Suprapubic skin (tissue), 4 donors: Measurements from ENCODE around the gene RNF130.

Source experiments
- POLR2A ChIP-seq, 2 donors: fragments of 450-650 bp; IDR thresholded peaks; one replicate each; pipeline ENCODE4 v1.6.1; 2017; ENCODE audit warnings: antibody characterized with exemption in 2 of 2, mild to moderate bottlenecking in 2 of 2, moderate library complexity in 2 of 2
- POLR2AphosphoS5 ChIP-seq, 3 donors: sonication (generic); formaldehyde crosslinking; IDR thresholded peaks; one replicate each; pipeline ENCODE4 v1.6.1; 2017; ENCODE audit warnings: antibody characterized with exemption in 3 of 3
- TF ChIP-seq, protein P1 (sequence below), 2 donors: fragments of 200-600 bp in 1 of 2; fragments of 450-650 bp in 1 of 2; sonication (generic) in 1 of 2; IDR thresholded peaks; one replicate each; pipeline ENCODE4 v1.5.1; 2016 to 2019; ENCODE audit warnings: antibody characterized with exemption in 2 of 2, mild to moderate bottlenecking in 1 of 2, moderate library complexity in 1 of 2

DNA sequence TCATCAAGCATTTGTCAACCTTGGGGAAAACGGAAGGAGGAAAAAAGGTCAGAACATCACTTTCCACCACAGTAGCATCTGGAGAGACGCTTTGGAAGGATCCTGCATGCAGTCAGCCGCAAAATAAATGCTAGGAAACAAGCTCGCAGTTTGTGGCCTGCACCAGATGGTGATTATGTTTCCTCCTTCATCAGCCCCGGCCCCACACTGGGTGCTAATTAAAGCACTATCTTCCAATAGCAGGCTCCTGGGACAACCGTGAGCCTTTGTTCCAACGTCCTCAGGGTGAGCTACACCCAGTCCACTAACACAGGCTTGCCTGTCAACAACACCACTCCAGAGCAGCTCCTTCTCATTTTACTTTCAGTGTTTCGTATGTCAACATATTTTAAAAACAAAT lies 64.0 kb downstream of the RNF130 start:
- TF ChIP-seq POLR2A (IDR thresholded peaks at IDR 0.05) (no peak), POLR2AphosphoS5 (IDR thresholded peaks at IDR 0.05) (no peak)
- TF ChIP-seq, protein P1, sequence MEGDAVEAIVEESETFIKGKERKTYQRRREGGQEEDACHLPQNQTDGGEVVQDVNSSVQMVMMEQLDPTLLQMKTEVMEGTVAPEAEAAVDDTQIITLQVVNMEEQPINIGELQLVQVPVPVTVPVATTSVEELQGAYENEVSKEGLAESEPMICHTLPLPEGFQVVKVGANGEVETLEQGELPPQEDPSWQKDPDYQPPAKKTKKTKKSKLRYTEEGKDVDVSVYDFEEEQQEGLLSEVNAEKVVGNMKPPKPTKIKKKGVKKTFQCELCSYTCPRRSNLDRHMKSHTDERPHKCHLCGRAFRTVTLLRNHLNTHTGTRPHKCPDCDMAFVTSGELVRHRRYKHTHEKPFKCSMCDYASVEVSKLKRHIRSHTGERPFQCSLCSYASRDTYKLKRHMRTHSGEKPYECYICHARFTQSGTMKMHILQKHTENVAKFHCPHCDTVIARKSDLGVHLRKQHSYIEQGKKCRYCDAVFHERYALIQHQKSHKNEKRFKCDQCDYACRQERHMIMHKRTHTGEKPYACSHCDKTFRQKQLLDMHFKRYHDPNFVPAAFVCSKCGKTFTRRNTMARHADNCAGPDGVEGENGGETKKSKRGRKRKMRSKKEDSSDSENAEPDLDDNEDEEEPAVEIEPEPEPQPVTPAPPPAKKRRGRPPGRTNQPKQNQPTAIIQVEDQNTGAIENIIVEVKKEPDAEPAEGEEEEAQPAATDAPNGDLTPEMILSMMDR (IDR thresholded peaks at IDR 0.05): no peak
